ENCODE measurements around the gene ANKRD13D. TPM values are rescaled to one million over a fixed set of nuclear protein-coding genes. Genes with fewer than 3 reads are reported as not detected.

ANKRD13D gene
- polyA plus RNA-seq, 1 of the 3 experiments (the other 2 are of a cell fraction), result 50.2 TPM

DNA sequence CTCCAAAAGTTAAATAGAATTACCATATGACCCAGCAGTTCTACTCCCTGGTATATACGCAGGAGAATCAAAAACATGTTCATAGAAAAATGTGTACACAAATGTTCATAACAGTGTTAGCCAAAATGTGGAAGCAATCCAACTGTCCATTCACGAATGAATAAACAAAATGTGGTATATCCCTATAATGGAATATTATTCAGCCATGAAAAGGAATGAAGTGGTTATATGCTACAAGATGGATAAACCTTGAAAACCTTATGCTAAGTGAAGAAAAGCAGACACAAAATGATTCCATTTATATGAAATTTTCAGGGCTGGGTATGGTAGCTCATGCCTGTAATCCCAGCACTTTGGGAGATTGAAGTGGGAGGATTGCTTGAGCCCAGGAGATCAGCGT, 48.2 kb downstream of the ANKRD13D start:
- Histone ChIP-seq H3K4me2 (no peak overlapping the region), H3K9me3 (no peaks in the 10 kb centered on the region), H3K9me2 (no peaks in the 10 kb centered on the region), H3K9ac (no peak overlapping the region), H3K27ac (ENCODE audit: low read depth in 2 of 2, low read length in 1 of 2) (no peak overlapping the region), H2AFZ (ENCODE audit: low read depth) (no peak overlapping the region), H3K79me2 (ENCODE audit: insufficient read depth) (no peaks in the 10 kb centered on the region), H4K20me1 (ENCODE audit: insufficient read depth) (no peaks in the 10 kb centered on the region), H3F3A (replicated peaks; ENCODE audit: insufficient read depth) (no peaks in the 10 kb centered on the region), H3K4me1 (ENCODE audit: control insufficient read depth in 1 of 2, insufficient read depth in 2 of 2, low read depth in 1 of 2, low read length in 1 of 2) (no peaks in the 10 kb centered on the region), H3K27me3 (ENCODE audit: insufficient read depth) (no peaks in the 10 kb centered on the region), H3K36me3 (replicated peaks in 1 of 2; ENCODE audit: control insufficient read depth in 1 of 2, insufficient read depth in 2 of 2, low read length in 1 of 2) (peaks cover 0 to 6% of the 10 kb centered on the region in 2 experiments), H3K4me3 (ENCODE audit: low read depth in 2 of 2, low read length in 1 of 2) (no peak overlapping the region)
- WGBS (ENCODE audit: low lambda C conversion rate), result 90% methylated on average over 3 of the region's 3 CpGs
- TF ChIP-seq FOXM1 (IDR thresholded peaks at IDR 0.05; ENCODE audit: low read depth) (no peak), FOXJ3 (CRISPR knock-in tag; IDR thresholded peaks at IDR 0.05) (no peak), POLR2AphosphoS5 (IDR thresholded peaks at IDR 0.05; ENCODE audit: low read depth, low read length) (no peak), YY1 (IDR thresholded peaks at IDR 0.05; ENCODE audit: low read depth) (no peak), NFIC (IDR thresholded peaks at IDR 0.05; ENCODE audit: borderline replicate concordance) (no peak)
- ChIA-PET CTCF (interaction anchor here (0.9 to 8.2 kb wide), 4 partner anchors 9 to 45 kb away, joined by 3 to 66 read pairs (median 22); no protein-coding TSS in a partner anchor), POLR2A (interaction anchor here (0.8 kb wide), 1 partner anchor 19 kb away, joined by 3 read pairs; no protein-coding TSS in a partner anchor)
- DNase-seq, result no peak

GRCh38 chr11:67344264-67344663, 55.2 kb downstream of the ANKRD13D start:
- no peak for TF ChIP-seq CTCF (IDR thresholded peaks at IDR 0.05)
- TF ChIP-seq, protein P1, sequence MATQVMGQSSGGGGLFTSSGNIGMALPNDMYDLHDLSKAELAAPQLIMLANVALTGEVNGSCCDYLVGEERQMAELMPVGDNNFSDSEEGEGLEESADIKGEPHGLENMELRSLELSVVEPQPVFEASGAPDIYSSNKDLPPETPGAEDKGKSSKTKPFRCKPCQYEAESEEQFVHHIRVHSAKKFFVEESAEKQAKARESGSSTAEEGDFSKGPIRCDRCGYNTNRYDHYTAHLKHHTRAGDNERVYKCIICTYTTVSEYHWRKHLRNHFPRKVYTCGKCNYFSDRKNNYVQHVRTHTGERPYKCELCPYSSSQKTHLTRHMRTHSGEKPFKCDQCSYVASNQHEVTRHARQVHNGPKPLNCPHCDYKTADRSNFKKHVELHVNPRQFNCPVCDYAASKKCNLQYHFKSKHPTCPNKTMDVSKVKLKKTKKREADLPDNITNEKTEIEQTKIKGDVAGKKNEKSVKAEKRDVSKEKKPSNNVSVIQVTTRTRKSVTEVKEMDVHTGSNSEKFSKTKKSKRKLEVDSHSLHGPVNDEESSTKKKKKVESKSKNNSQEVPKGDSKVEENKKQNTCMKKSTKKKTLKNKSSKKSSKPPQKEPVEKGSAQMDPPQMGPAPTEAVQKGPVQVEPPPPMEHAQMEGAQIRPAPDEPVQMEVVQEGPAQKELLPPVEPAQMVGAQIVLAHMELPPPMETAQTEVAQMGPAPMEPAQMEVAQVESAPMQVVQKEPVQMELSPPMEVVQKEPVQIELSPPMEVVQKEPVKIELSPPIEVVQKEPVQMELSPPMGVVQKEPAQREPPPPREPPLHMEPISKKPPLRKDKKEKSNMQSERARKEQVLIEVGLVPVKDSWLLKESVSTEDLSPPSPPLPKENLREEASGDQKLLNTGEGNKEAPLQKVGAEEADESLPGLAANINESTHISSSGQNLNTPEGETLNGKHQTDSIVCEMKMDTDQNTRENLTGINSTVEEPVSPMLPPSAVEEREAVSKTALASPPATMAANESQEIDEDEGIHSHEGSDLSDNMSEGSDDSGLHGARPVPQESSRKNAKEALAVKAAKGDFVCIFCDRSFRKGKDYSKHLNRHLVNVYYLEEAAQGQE (IDR thresholded peaks at IDR 0.05; ENCODE audit: low read depth, low read length), result no peak
- Histone ChIP-seq H3K36me3 (replicated peaks in 1 of 2; ENCODE audit: control insufficient read depth in 1 of 2, insufficient read depth in 2 of 2, low read length in 1 of 2) (peaks cover 0 to 6% of the 10 kb centered on the region in 2 experiments), H3K4me2 (no peak overlapping the region), H3K27ac (ENCODE audit: low read depth in 2 of 2, low read length in 1 of 2) (no peak overlapping the region), H3K27me3 (ENCODE audit: insufficient read depth) (no peaks in the 10 kb centered on the region), H4K20me1 (ENCODE audit: insufficient read depth) (no peaks in the 10 kb centered on the region), H3K79me2 (ENCODE audit: insufficient read depth) (no peaks in the 10 kb centered on the region), H3K4me3 (ENCODE audit: low read depth in 2 of 2, low read length in 1 of 2) (no peak overlapping the region), H3K4me1 (ENCODE audit: control insufficient read depth in 1 of 2, insufficient read depth in 2 of 2, low read depth in 1 of 2, low read length in 1 of 2) (peaks cover 5 to 22% of the 10 kb centered on the region in 2 experiments; a peak in 1 of 4 replicates), H2AFZ (ENCODE audit: low read depth) (no peak overlapping the region), H3K9me3 (no peaks in the 10 kb centered on the region), H3F3A (replicated peaks; ENCODE audit: insufficient read depth) (peaks cover 22% of the 10 kb centered on the region), H3K9ac (no peak overlapping the region), H3K9me2 (no peaks in the 10 kb centered on the region)
- CTCF ChIA-PET, result interaction anchor here (1.3 to 7.4 kb wide), 8 partner anchors 10 to 263 kb away, joined by 3 to 116 read pairs (median 26); partner anchors contain the start of gene CLCF1
- POLR2A ChIA-PET, result no interaction called here
- 89% methylated on average over 4 of the region's 4 CpGs for WGBS (ENCODE audit: low lambda C conversion rate)
- no peak for DNase-seq

Data from SK-N-SH (cell line).